RCC 7860 (cell line): Measurements from ENCODE around the gene KRTAP10-8.
A peak's percentile ranks its signal among the peaks of the same experiment; 100 is the strongest.
"Not testable (repeated sequence)": the region's sequence is repeated elsewhere in the genome, so short reads cannot be mapped to it uniquely, and the experiment has no call there.

ENCODE experiments used
- DNase-seq: peaks from one replicate; pipeline ENCODE4 v3.0.0-alpha.2; 2015; ENCODE audit warnings: low spot score
- FAIRE-seq: peaks from 2 replicates; lab custom pipeline; 2012; peaks lifted over from hg19 to GRCh38; lab: Jason Lieb, UNC

The KRTAP10-8 gene

GRCh38 chr21:44596068-44596725 lies 15.7 kb upstream of the KRTAP10-8 start:
- FAIRE-seq (no peak), DNase-seq (peak; percentile 82)

- DNase-seq: no peak
- no peak for FAIRE-seq
Measured at GRCh38 chr21:44598061-44598460, 13.8 kb upstream of the KRTAP10-8 start.

GRCh38 chr21:44599264-44600029 lies 12.4 kb upstream of the KRTAP10-8 start:
- DNase-seq (no peak), FAIRE-seq (no peak)

- FAIRE-seq, DNase-seq: not testable (repeated sequence)
Measured at GRCh38 chr21:44600118-44600978, 11.5 kb upstream of the KRTAP10-8 start, which contains the start of gene KRTAP10-7. TSS of gene KRTAP10-7 (plus strand) at chr21:44600597. CDS start at chr21:44600622, 25 bp downstream.

- not testable (repeated sequence) for DNase-seq, FAIRE-seq
Measured at GRCh38 chr21:44601091-44601490, 10.8 kb upstream of the KRTAP10-8 start.

GRCh38 chr21:44601596-44602462 lies 10.1 kb upstream of the KRTAP10-8 start:
- DNase-seq: no peak
- no peak for FAIRE-seq

- DNase-seq (no peak), FAIRE-seq (no peak)
Measured at GRCh38 chr21:44602463-44602850, 9.4 kb upstream of the KRTAP10-8 start.

GRCh38 chr21:44603109-44603875 lies 8.6 kb upstream of the KRTAP10-8 start:
- DNase-seq: no peak
- FAIRE-seq: no peak

- no peak for FAIRE-seq
Measured at GRCh38 chr21:44603911-44604310, 8.0 kb upstream of the KRTAP10-8 start.

GRCh38 chr21:44606495-44606894 lies 5.4 kb upstream of the KRTAP10-8 start:
- DNase-seq (no peak), FAIRE-seq (no peak)

More at GRCh38 chr21:44603911-44604310, 8.0 kb upstream of the KRTAP10-8 start:
- no peak for DNase-seq

GRCh38 chr21:44609193-44609592 lies 2.7 kb upstream of the KRTAP10-8 start:
- FAIRE-seq: no peak
- DNase-seq: no peak

GRCh38 chr21:44610157-44610843 lies 1.6 kb upstream of the KRTAP10-8 start:
- not testable (repeated sequence) for DNase-seq

GRCh38 chr21:44611551-44611950 lies 328 bp upstream of the KRTAP10-8 start:
- FAIRE-seq (no peak), DNase-seq (no peak)

More at GRCh38 chr21:44610157-44610843, 1.6 kb upstream of the KRTAP10-8 start:
- not testable (repeated sequence) for FAIRE-seq

GRCh38 chr21:44612669-44613229 lies 870 bp downstream of the KRTAP10-8 start:
- no peak for DNase-seq
- FAIRE-seq: no peak

GRCh38 chr21:44613386-44614155 lies 1.7 kb downstream of the KRTAP10-8 start:
- DNase-seq (no peak), FAIRE-seq (no peak)

- DNase-seq (no peak), FAIRE-seq (no peak)
Measured at GRCh38 chr21:44614161-44614631, 2.3 kb downstream of the KRTAP10-8 start.

- FAIRE-seq: no peak
- no peak for DNase-seq
Measured at GRCh38 chr21:44614961-44615391, 3.1 kb downstream of the KRTAP10-8 start.

GRCh38 chr21:44615466-44615865 lies 3.6 kb downstream of the KRTAP10-8 start:
- DNase-seq: no peak

More at GRCh38 chr21:44615466-44615865, 3.6 kb downstream of the KRTAP10-8 start:
- no peak for FAIRE-seq
